GM23338 (cell line): ENCODE measurements around the gene TBRG4. TPM values are rescaled to one million over a fixed set of nuclear protein-coding genes. Genes with fewer than 3 reads are reported as not detected.

Experiments
- ATAC-seq: fragments of 200-7000 bp; cut with Tn5 transposase; 3 replicates; pipeline ENCODE4 v1.9.1; 2020
- DNase-seq: peaks from one replicate; pipeline ENCODE4 v3.0.0-alpha.2; 2015; ENCODE audit warnings: low spot score
- H2AFZ ChIP-seq: fragments of 200-600 bp; sonication (generic); 2 replicates; pipeline ENCODE4 v1.8.0; 2016; ENCODE audit warnings: antibody characterized with exemption, mild to moderate bottlenecking, moderate library complexity
- H3F3A ChIP-seq: fragments of 200-600 bp; sonication (generic); replicated peaks from 2 replicates; pipeline ENCODE4 v1.8.0; 2017; ENCODE audit warnings: antibody characterized with exemption, mixed run types, low read depth
- H3K27ac ChIP-seq: fragments of 200-600 bp; sonication (generic); 2 replicates; pipeline ENCODE4 v1.6.1; 2016; ENCODE audit warnings: low read depth
- H3K27me3 ChIP-seq: fragments of 200-600 bp; sonication (generic); 2 replicates; pipeline ENCODE4 v1.8.0; 2016; ENCODE audit warnings: mild to moderate bottlenecking, mixed run types, moderate library complexity; ENCODE audit not compliant: insufficient read depth
- H3K36me3 ChIP-seq: fragments of 200-600 bp; sonication (generic); 2 replicates; pipeline ENCODE4 v1.8.0; 2016; ENCODE audit warnings: mild to moderate bottlenecking; ENCODE audit not compliant: insufficient read depth
- H3K4me1 ChIP-seq: fragments of 200-600 bp; sonication (generic); 2 replicates; pipeline ENCODE4 v1.8.0; 2016; ENCODE audit warnings: mild to moderate bottlenecking, moderate library complexity; ENCODE audit not compliant: insufficient read depth
- H3K4me2 ChIP-seq: fragments of 200-600 bp; sonication (generic); 2 replicates; pipeline ENCODE4 v1.7.1; 2017; ENCODE audit warnings: mixed run types
- H3K4me3 ChIP-seq: fragments of 200-600 bp; sonication (generic); 2 replicates; pipeline ENCODE4 v1.6.1; 2016; ENCODE audit warnings: mixed run types
- H3K79me2 ChIP-seq: fragments of 200-600 bp; sonication (generic); replicated peaks from 2 replicates; pipeline ENCODE4 v1.8.0; 2017; ENCODE audit warnings: mild to moderate bottlenecking; ENCODE audit not compliant: insufficient read depth
- H3K9me2 ChIP-seq: fragments of 200-600 bp; sonication (generic); 2 replicates; pipeline ENCODE4 v1.8.0; 2017; ENCODE audit not compliant: insufficient read depth
- H4K20me1 ChIP-seq: fragments of 200-600 bp; sonication (generic); replicated peaks from 2 replicates; pipeline ENCODE4 v1.8.0; 2017; ENCODE audit warnings: mild to moderate bottlenecking; ENCODE audit not compliant: insufficient read depth
- H3K27ac Mint-ChIP-seq: 2 replicates; pipeline ENCODE4 v1.8.0; 2020; ENCODE audit warnings: inconsistent platforms, mild to moderate bottlenecking, moderate library complexity, mixed read lengths
- H3K27me3 Mint-ChIP-seq: 3 replicates; pipeline ENCODE4 v1.8.0; 2022; ENCODE audit warnings: low read depth, mild to moderate bottlenecking, moderate library complexity, mixed read lengths, inconsistent platforms; ENCODE audit not compliant: insufficient read depth, poor library complexity
- H3K36me3 Mint-ChIP-seq: 3 replicates; pipeline ENCODE4 v1.8.0; 2021; ENCODE audit warnings: low read depth, mild to moderate bottlenecking, inconsistent platforms, moderate library complexity, mixed read lengths
- H3K4me1 Mint-ChIP-seq: 3 replicates; pipeline ENCODE4 v1.8.0; 2020; ENCODE audit warnings: mild to moderate bottlenecking, inconsistent platforms, mixed read lengths
- H3K4me3 Mint-ChIP-seq: 3 replicates; pipeline ENCODE4 v1.8.0; 2021; ENCODE audit warnings: moderate library complexity, mild to moderate bottlenecking, inconsistent platforms, mixed read lengths
- H3K9me3 Mint-ChIP-seq: 3 replicates; pipeline ENCODE4 v1.8.0; 2020; ENCODE audit warnings: moderate library complexity, mild to moderate bottlenecking, inconsistent platforms, mixed read lengths
- CREB1 ChIP-seq: fragments of 250-450 bp; sonication (Bioruptor Pico); IDR thresholded peaks from 2 replicates; pipeline ENCODE4 v1.5.0; 2020; ENCODE audit warnings: low read depth, mild to moderate bottlenecking, moderate library complexity
- ETS1 ChIP-seq: IDR thresholded peaks from 2 replicates; pipeline ENCODE4 v1.6.1; 2016; ENCODE audit warnings: antibody characterized with exemption
- EZH2 ChIP-seq: fragments of 200-600 bp; sonication (generic); IDR thresholded peaks from one replicate; pipeline ENCODE4 v1.8.0; 2017; ENCODE audit warnings: antibody characterized with exemption, mild to moderate bottlenecking, low read depth; ENCODE audit not compliant: unreplicated experiment
- NANOG ChIP-seq: IDR thresholded peaks from 2 replicates; pipeline ENCODE4 v1.6.1; 2016; ENCODE audit warnings: antibody characterized with exemption, borderline replicate concordance
- REST ChIP-seq: IDR thresholded peaks from one replicate; pipeline ENCODE4 v1.6.1; 2018; ENCODE audit warnings: antibody characterized with exemption; ENCODE audit not compliant: unreplicated experiment
- STAT1 ChIP-seq: IDR thresholded peaks from one replicate; pipeline ENCODE4 v1.6.1; 2016; ENCODE audit warnings: antibody characterized with exemption; ENCODE audit not compliant: unreplicated experiment
- ZNF114 ChIP-seq: fragments of 250-450 bp; sonication (Bioruptor Pico); IDR thresholded peaks from 2 replicates; pipeline ENCODE4 v1.5.0; 2020; ENCODE audit warnings: mild to moderate bottlenecking, moderate library complexity
- ZNF331 ChIP-seq: fragments of 250-450 bp; sonication (Bioruptor Pico); IDR thresholded peaks from 2 replicates; pipeline ENCODE4 v1.5.0; 2020; ENCODE audit warnings: low read depth, mild to moderate bottlenecking, moderate library complexity
- polyA plus RNA-seq: library from polyadenylated mRNA; unstranded; fragments of >200 nt; fragmentation: Nextera tagmentation; extraction: Ambion mirVana; gene quantifications from 2 replicates; pipeline ENCODE4 v1.2.1, GENCODE V29; 2016
- total RNA-seq: library from RNA; depleted of rRNA; stranded (reverse); fragments of >200 nt; shearing (Covaris generic); gene quantifications from 2 replicates; pipeline ENCODE4 v1.2.3, GENCODE V29; 2014
- TF ChIP-seq, protein P1 (sequence below): fragments of 250-450 bp; sonication (Bioruptor Pico); IDR thresholded peaks from 2 replicates; pipeline ENCODE4 v1.5.0; 2020; ENCODE audit warnings: mild to moderate bottlenecking, moderate library complexity

The TBRG4 gene
- total and polyA plus RNA-seq, 2 experiments from 2014 or later, result 72.5 to 162 TPM

DNA sequence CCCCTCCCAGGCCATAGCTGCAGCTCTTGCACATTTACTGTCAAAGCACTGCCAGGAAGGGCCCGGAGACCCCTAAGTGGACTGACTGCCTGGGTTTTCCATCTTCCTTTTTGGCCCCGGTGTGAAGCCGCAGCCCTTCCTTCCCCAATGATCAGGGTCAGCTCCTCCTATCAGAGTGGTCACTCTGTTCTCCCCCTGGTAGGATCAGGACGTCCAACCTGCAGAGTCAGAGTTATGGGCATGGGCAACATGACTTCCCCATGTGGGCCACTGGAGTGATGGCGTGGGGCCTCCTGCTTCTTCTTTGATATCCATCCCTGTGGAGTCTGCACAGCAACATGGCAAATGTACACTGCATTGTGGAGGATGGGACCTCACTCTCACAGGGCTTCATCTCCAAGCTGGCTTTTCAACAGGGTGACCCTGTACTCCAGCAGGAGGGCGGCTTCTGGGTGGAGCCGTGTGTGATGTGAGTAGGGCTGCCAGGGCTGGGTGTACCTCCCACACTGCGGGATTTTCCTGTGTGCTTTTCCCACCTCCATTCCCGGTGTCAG lies 39.7 kb upstream of the TBRG4 start:
- H3K4me1 Mint-ChIP-seq, result peaks cover 5% of the 10 kb centered on the region; the same call in 2 of the 3 replicates
- H3F3A ChIP-seq, result no peaks in the 10 kb centered on the region
- H2AFZ ChIP-seq, result no peak overlapping the region
- H3K4me3 ChIP-seq, result no peak overlapping the region
- no peak overlapping the region for H3K27ac Mint-ChIP-seq
- H3K27ac ChIP-seq, result no peak overlapping the region
- no peaks in the 10 kb centered on the region for H3K79me2 ChIP-seq
- peaks cover 3% of the 10 kb centered on the region for H3K27me3 Mint-ChIP-seq
- 0 out of 2 replicates have a peak, but pooled peaks cover 3% of the 10 kb centered on the region for H3K4me1 ChIP-seq
- DNase-seq (no peak), ATAC-seq (no peak)
- no peaks in the 10 kb centered on the region for H3K9me2 ChIP-seq
- H3K27me3 ChIP-seq, result no peaks in the 10 kb centered on the region
- no peaks in the 10 kb centered on the region for H3K9me3 Mint-ChIP-seq
- no peaks in the 10 kb centered on the region for H3K36me3 Mint-ChIP-seq
- H4K20me1 ChIP-seq, result no peaks in the 10 kb centered on the region
- H3K36me3 ChIP-seq, result no peaks in the 10 kb centered on the region
- no peak overlapping the region for H3K4me3 Mint-ChIP-seq
- H3K4me2 ChIP-seq, result no peak overlapping the region
- TF ChIP-seq NANOG (no peak), ETS1 (no peak), ZNF331 (CRISPR knock-in tag) (no peak), REST (no peak), CREB1 (CRISPR knock-in tag) (no peak), ZNF114 (CRISPR knock-in tag) (no peak), STAT1 (no peak), EZH2 (no peak)
- TF ChIP-seq, protein P1, sequence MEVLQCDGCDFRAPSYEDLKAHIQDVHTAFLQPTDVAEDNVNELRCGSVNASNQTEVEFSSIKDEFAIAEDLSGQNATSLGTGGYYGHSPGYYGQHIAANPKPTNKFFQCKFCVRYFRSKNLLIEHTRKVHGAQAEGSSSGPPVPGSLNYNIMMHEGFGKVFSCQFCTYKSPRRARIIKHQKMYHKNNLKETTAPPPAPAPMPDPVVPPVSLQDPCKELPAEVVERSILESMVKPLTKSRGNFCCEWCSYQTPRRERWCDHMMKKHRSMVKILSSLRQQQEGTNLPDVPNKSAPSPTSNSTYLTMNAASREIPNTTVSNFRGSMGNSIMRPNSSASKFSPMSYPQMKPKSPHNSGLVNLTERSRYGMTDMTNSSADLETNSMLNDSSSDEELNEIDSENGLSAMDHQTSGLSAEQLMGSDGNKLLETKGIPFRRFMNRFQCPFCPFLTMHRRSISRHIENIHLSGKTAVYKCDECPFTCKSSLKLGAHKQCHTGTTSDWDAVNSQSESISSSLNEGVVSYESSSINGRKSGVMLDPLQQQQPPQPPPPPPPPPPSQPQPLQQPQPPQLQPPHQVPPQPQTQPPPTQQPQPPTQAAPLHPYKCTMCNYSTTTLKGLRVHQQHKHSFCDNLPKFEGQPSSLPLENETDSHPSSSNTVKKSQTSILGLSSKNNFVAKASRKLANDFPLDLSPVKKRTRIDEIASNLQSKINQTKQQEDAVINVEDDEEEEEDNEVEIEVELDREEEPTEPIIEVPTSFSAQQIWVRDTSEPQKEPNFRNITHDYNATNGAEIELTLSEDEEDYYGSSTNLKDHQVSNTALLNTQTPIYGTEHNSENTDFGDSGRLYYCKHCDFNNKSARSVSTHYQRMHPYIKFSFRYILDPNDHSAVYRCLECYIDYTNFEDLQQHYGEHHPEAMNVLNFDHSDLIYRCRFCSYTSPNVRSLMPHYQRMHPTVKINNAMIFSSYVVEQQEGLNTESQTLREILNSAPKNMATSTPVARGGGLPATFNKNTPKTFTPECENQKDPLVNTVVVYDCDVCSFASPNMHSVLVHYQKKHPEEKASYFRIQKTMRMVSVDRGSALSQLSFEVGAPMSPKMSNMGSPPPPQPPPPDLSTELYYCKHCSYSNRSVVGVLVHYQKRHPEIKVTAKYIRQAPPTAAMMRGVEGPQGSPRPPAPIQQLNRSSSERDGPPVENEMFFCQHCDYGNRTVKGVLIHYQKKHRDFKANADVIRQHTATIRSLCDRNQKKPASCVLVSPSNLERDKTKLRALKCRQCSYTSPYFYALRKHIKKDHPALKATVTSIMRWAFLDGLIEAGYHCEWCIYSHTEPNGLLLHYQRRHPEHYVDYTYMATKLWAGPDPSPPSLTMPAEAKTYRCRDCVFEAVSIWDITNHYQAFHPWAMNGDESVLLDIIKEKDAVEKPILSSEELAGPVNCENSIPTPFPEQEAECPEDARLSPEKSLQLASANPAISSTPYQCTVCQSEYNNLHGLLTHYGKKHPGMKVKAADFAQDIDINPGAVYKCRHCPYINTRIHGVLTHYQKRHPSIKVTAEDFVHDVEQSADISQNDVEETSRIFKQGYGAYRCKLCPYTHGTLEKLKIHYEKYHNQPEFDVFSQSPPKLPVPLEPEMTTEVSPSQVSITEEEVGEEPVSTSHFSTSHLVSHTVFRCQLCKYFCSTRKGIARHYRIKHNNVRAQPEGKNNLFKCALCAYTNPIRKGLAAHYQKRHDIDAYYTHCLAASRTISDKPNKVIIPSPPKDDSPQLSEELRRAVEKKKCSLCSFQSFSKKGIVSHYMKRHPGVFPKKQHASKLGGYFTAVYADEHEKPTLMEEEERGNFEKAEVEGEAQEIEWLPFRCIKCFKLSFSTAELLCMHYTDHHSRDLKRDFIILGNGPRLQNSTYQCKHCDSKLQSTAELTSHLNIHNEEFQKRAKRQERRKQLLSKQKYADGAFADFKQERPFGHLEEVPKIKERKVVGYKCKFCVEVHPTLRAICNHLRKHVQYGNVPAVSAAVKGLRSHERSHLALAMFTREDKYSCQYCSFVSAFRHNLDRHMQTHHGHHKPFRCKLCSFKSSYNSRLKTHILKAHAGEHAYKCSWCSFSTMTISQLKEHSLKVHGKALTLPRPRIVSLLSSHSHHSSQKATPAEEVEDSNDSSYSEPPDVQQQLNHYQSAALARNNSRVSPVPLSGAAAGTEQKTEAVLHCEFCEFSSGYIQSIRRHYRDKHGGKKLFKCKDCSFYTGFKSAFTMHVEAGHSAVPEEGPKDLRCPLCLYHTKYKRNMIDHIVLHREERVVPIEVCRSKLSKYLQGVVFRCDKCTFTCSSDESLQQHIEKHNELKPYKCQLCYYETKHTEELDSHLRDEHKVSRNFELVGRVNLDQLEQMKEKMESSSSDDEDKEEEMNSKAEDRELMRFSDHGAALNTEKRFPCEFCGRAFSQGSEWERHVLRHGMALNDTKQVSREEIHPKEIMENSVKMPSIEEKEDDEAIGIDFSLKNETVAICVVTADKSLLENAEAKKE, result no peak
